Ovary (tissue), 3 donors: ENCODE results near the gene SPEG.

Experiments used
- POLR2A ChIP-seq: fragments of 450-650 bp; IDR thresholded peaks from one replicate; pipeline ENCODE4 v1.6.1; 2017; ENCODE audit warnings: antibody characterized with exemption, mild to moderate bottlenecking, moderate library complexity
- TF ChIP-seq, protein P1 (sequence below), 3 donors: fragments of 450-650 bp in 2 of 3; fragments of 200-600 bp in 1 of 3; IDR thresholded peaks; one replicate each; pipeline versions ENCODE4 v1.5.1 to v1.8.0; 2016 to 2022; ENCODE audit warnings: antibody characterized with exemption in 3 of 3, mild to moderate bottlenecking in 1 of 3
- donor health status: DM: no; HTN: no; CAD: no.

DNA sequence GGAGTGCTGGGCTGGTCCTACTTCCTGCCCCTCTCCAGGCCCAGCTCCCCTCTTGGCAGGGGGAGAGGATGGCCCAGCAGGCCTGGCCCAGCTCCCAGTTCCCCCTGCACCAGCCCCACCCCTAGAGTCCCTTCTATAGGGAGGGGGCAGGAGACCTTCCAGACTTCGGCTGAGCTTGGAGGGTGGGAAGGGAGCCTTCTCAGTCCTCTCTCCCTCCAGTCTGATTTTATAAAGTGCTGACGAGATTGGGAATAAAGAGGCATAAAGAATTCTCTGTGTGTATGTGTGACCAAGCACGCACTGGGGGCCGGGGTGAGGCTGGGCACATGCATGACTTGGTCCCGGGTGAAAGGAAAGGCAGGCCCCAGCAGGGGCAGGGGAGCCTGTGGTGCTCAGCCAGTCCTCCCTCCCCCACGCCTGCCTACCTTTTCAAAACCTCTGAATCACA lies 103.9 kb downstream of the SPEG start:
- TF ChIP-seq, protein P1, sequence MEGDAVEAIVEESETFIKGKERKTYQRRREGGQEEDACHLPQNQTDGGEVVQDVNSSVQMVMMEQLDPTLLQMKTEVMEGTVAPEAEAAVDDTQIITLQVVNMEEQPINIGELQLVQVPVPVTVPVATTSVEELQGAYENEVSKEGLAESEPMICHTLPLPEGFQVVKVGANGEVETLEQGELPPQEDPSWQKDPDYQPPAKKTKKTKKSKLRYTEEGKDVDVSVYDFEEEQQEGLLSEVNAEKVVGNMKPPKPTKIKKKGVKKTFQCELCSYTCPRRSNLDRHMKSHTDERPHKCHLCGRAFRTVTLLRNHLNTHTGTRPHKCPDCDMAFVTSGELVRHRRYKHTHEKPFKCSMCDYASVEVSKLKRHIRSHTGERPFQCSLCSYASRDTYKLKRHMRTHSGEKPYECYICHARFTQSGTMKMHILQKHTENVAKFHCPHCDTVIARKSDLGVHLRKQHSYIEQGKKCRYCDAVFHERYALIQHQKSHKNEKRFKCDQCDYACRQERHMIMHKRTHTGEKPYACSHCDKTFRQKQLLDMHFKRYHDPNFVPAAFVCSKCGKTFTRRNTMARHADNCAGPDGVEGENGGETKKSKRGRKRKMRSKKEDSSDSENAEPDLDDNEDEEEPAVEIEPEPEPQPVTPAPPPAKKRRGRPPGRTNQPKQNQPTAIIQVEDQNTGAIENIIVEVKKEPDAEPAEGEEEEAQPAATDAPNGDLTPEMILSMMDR (IDR thresholded peaks at IDR 0.05): no peak
- TF ChIP-seq POLR2A: no peak
